DMS 273 (cell line): ENCODE results near the gene NQO2.

Experiments used
- DNase-seq: peaks from one replicate; lab custom pipeline; 2025; ENCODE audit not compliant: unreplicated experiment; lab: John Stamatoyannopoulos, UW

The NQO2 gene

DNA sequence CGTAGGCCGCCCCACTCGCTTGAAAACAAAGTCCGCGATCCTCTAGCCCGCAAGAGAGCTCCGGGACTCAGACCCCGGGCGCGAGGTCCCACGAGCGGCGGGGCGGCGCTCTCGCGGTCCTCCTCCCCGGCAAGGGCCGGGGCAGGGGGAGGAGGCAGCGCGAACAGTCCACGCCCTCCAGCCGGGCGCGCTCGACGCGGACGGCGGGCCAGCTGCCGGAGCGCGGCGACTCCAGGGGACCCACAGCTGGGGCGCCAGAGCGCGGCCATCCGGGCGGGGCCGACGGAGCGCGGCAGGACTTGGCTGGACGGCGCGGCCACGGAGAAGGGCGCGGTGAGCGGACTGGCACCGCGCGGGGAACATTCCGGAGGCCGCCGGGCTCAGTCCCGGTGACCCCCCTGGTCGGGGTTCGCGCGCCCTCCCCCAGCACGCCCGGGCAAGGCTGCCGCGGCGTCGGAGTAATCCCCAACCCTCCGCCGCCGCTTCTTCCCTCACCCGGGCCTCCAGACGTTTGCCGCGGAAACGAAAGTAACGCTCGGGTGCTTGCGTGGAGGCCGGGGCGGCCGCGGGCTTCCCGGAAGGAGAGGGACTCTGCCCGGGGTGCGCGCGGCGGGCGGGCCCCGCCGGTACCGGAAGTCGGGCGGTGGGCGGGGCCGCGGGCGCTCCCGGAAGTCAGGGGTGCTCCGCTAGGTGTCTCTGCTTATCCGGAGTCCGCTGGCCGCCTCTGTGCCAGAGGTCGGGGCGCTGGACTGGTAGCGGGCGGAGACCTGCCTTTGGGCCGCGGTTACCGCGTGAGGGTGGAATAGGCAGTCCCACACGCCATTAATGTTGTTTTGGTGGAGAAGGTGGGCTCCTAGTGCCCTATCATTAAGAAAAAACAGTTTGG is 68.9 kb downstream of the NQO2 start, which contains the start of gene RIPK1:
TSS of gene RIPK1 (plus strand) at position 166 of the 886 bp plus-strand sequence. CDS start 8,330 bp downstream, outside the sequence.
- peak; percentile 96 for DNase-seq
